AG04450 (cell line): Measurements from ENCODE around the gene CDH24. TPM values are rescaled to one million over a fixed set of nuclear protein-coding genes. Genes with fewer than 3 reads are reported as not detected.
A peak's percentile ranks its signal among the peaks of the same experiment; 100 is the strongest.

Experiments used
- CTCF ChIA-PET: fragments of 300-600, 350-600 bp; formaldehyde crosslinking; extraction: SDS; loops from one replicate; lab custom pipeline; 2022; ENCODE audit warnings: antibody characterized with exemption, inconsistent platforms; lab: Charles Lee
- POLR2A ChIA-PET: fragments of 350-600 bp; formaldehyde crosslinking; extraction: SDS; loops from one replicate; lab custom pipeline; 2021; ENCODE audit warnings: antibody characterized with exemption, inconsistent platforms; lab: Yijun Ruan, JAX
- DNase-seq: peaks from one replicate; pipeline ENCODE4 v3.0.0-alpha.2; 2011; ENCODE audit warnings: low read depth, low spot score
- H3K27ac ChIP-seq: one replicate; pipeline ENCODE4 v1.5.1; 2012; ENCODE audit warnings: low read depth, low read length, control low read depth
- H3K27me3 ChIP-seq: one replicate; pipeline ENCODE4 v1.6.0; 2012; ENCODE audit warnings: low read length; ENCODE audit not compliant: control insufficient read depth, insufficient read depth
- H3K4me3 ChIP-seq: 2 replicates; pipeline ENCODE4 v1.5.1; 2011; ENCODE audit warnings: mild to moderate bottlenecking, low read depth, low read length, control low read depth
- H3K9me3 ChIP-seq: 2 replicates; pipeline ENCODE4 v1.5.1; 2012; ENCODE audit warnings: low read length; ENCODE audit not compliant: control insufficient read depth, insufficient read depth
- CTCF ChIP-seq: IDR thresholded peaks from 2 replicates; pipeline ENCODE4 v1.5.1; 2011; ENCODE audit warnings: low read depth, low read length, control low read depth, inconsistent platforms
- polyA plus RNA-seq: library from polyadenylated mRNA; depleted of rRNA; stranded (reverse); fragments of >200 nt; gene quantifications from 2 replicates; pipeline ENCODE4 v1.2.3, GENCODE V29; 2011

The CDH24 gene
- polyA plus RNA-seq, 1 experiment = 10.1 TPM

DNA sequence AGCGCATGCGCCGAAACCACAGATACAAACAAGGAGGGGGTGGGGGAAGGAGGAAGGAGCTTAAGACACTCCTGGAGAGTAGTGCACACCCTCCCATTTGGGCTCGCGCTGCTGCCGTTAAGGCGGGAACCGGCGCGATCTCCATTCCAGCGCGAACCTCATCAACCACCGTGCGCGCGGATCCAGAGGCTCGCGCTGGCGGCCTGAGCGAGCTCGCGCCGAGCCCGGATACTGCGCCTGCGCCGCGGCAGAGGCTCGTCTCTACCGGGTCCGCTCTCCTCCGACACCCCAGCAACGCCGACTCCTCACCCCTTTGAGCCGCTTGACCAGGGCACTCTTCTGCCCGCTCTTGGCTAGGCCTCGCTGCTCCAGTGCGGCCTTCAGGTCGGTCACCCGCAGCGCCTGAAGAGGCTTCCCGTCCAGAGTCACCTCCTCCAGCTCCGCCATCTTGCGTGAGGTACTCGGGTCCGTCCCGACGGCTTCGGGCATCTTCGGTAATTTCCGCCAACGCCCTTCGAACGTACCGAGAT, 37.4 kb upstream of the CDH24 start, which contains the start of gene ACIN1:
Gene ACIN1, minus strand, starts transcription at position 471 of the 530 bp plus-strand sequence. Its CDS starts 24 bp downstream, at position 447.
- no peak for TF ChIP-seq CTCF
- peak; percentile 71 for DNase-seq
- Histone ChIP-seq H3K9me3 (no peaks in the 10 kb centered on the region), H3K27me3 (no peaks in the 10 kb centered on the region), H3K4me3 (peak within 1 kb of the TSS; percentile 95), H3K27ac (peak within 1 kb of the TSS; percentile 99)
- POLR2A ChIA-PET = interaction anchor here (0.5 to 2.1 kb wide), 24 partner anchors 10 to 1020 kb away, joined by 3 to 31 read pairs (median 6); partner anchors contain the start of genes AJUBA, CDH24, CIROP and DCAF11
- CTCF ChIA-PET = interaction anchor here (0.6 to 5.3 kb wide), 20 partner anchors 9 to 538 kb away, joined by 3 to 74 read pairs (median 6); no protein-coding TSS in a partner anchor

DNA sequence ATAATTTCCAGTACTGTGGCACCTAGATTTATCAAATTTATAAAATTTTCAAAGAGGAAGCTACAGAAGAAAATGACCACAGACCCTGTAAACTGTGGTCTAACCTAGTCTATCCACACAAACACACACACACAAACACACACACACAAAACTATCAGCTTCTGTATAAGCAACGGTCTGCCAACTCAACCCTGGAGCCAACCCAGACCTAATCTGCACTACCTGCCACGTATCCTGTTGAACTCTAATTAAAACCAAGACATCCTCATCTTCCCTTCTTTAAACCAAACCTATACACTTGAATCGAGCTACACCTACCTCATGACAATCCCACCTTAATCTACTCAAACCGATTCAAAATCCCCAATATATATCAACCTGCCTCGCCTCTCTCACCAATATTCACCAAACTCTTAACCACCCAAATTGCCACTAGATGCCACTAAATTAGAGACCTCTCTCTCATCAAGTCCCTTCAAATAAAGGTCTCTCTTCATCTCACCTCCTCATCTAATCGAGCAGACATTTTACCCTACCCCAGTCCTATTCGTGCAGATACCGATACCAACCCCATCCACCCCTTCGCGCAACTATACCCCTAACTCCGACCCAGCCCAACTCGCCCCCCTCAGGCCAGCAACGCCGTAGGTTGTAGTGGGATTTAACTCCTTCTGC, 36.8 kb upstream of the CDH24 start:
- ChIA-PET CTCF (interaction anchor here (0.6 to 5.3 kb wide), 19 partner anchors 8 to 537 kb away, joined by 3 to 74 read pairs (median 6); no protein-coding TSS in a partner anchor), POLR2A (interaction anchor here (0.5 to 2.1 kb wide), 17 partner anchors 12 to 227 kb away, joined by 3 to 31 read pairs (median 6); partner anchors contain the start of genes AJUBA, CDH24, PABPN1 and RBM23)
- Histone ChIP-seq H3K27me3 (no peaks in the 10 kb centered on the region), H3K9me3 (no peaks in the 10 kb centered on the region), H3K27ac (peak overlapping the region; percentile 96), H3K4me3 (peak overlapping the region; percentile 95)
- peak; percentile 38 for TF ChIP-seq CTCF
- no peak for DNase-seq

- Histone ChIP-seq H3K27me3 (no peaks in the 10 kb centered on the region), H3K4me3 (peak overlapping the region; percentile 95), H3K9me3 (no peaks in the 10 kb centered on the region), H3K27ac (no peak overlapping the region)
- no peak for TF ChIP-seq CTCF
- DNase-seq = no peak
- POLR2A ChIA-PET = no interaction called here
- CTCF ChIA-PET = interaction anchor here (1.6 to 5.3 kb wide), 6 partner anchors 12 to 537 kb away, joined by 7 to 74 read pairs (median 20); no protein-coding TSS in a partner anchor
Measured at GRCh38 chr14:23093526-23093925, 36.2 kb upstream of the CDH24 start.

- Histone ChIP-seq H3K27me3 (no peaks in the 10 kb centered on the region), H3K9me3 (no peaks in the 10 kb centered on the region), H3K4me3 (peak overlapping the region; percentile 95), H3K27ac (no peak overlapping the region)
- TF ChIP-seq CTCF = no peak
- DNase-seq = no peak
- ChIA-PET POLR2A (no interaction called here), CTCF (interaction anchor here (1.2 to 17.2 kb wide), 4 partner anchors 10 to 26 kb away, joined by 3 to 317 read pairs (median 46); no protein-coding TSS in a partner anchor)
Measured at GRCh38 chr14:23093104-23093503, 35.8 kb upstream of the CDH24 start.
